Neutrophil (primary cell): ENCODE data around the gene SAMD1.

Experiments used
- H3K27ac ChIP-seq: fragments of 200-600 bp; sonication (generic); 2 replicates; pipeline ENCODE4 v1.5.1; 2016; ENCODE audit warnings: mild to moderate bottlenecking, moderate library complexity
- H3K27me3 ChIP-seq: fragments of 200-600 bp; sonication (generic); 2 replicates; pipeline ENCODE4 v1.6.0; 2016; ENCODE audit warnings: mild to moderate bottlenecking
- H3K36me3 ChIP-seq: fragments of 200-600 bp; sonication (generic); 2 replicates; pipeline ENCODE4 v1.5.1; 2017
- H3K4me1 ChIP-seq, 2 experiments: fragments of 200-600 bp in 1 of 2; sonication (generic) in 1 of 2; 1 replicate in 1 of 2; 2 replicates in 1 of 2; pipeline versions ENCODE4 v1.5.1 to v1.6.1; 2013 to 2016; ENCODE audit warnings: low read depth in 1 of 2, low read length in 1 of 2, mild to moderate bottlenecking in 1 of 2, moderate library complexity in 1 of 2; ENCODE audit not compliant: control insufficient read depth in 1 of 2, insufficient read depth in 1 of 2
- H3K4me3 ChIP-seq, 2 experiments: fragments of 200-600 bp in 1 of 2; sonication (generic) in 1 of 2; 1 replicate in 1 of 2; 2 replicates in 1 of 2; pipeline ENCODE4 v1.5.1; 2013 to 2016; ENCODE audit warnings: low read depth in 1 of 2, low read length in 1 of 2, mild to moderate bottlenecking in 1 of 2, moderate library complexity in 1 of 2
- H3K9me3 ChIP-seq: fragments of 200-600 bp; sonication (generic); 2 replicates; pipeline ENCODE4 v1.5.1; 2016
- TF ChIP-seq, protein P1 (sequence below): fragments of 200-600 bp; sonication (generic); IDR thresholded peaks from 2 replicates; pipeline ENCODE4 v1.5.1; 2016; ENCODE audit warnings: antibody characterized with exemption

The SAMD1 gene

DNA sequence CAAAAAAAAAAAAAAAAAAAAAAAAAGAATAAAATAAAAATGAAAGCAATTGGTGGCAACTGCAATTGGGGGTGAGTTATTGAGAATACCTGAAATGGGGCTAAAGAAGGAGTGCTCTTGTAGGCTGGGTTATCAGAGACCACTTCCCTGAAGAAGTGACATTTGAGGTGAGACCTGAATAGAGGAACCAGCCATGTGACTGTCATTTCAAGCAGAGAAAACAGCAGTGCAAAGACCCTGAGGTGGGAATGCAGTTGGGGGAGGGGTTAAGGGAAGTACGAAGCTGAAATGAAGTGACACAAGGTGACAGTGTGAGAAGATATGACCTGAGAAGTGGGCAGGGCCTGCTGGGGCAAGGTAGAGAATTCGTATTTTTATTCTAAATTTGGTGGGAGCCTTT, 24.4 kb downstream of the SAMD1 start:
- Histone ChIP-seq H3K27me3 (peaks cover 27% of the 10 kb centered on the region), H3K36me3 (no peaks in the 10 kb centered on the region), H3K9me3 (no peaks in the 10 kb centered on the region), H3K27ac (no peak overlapping the region), H3K4me1 (no peaks in the 10 kb centered on the region), H3K4me3 (no peak overlapping the region)
- TF ChIP-seq, protein P1, sequence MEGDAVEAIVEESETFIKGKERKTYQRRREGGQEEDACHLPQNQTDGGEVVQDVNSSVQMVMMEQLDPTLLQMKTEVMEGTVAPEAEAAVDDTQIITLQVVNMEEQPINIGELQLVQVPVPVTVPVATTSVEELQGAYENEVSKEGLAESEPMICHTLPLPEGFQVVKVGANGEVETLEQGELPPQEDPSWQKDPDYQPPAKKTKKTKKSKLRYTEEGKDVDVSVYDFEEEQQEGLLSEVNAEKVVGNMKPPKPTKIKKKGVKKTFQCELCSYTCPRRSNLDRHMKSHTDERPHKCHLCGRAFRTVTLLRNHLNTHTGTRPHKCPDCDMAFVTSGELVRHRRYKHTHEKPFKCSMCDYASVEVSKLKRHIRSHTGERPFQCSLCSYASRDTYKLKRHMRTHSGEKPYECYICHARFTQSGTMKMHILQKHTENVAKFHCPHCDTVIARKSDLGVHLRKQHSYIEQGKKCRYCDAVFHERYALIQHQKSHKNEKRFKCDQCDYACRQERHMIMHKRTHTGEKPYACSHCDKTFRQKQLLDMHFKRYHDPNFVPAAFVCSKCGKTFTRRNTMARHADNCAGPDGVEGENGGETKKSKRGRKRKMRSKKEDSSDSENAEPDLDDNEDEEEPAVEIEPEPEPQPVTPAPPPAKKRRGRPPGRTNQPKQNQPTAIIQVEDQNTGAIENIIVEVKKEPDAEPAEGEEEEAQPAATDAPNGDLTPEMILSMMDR = no peak

DNA sequence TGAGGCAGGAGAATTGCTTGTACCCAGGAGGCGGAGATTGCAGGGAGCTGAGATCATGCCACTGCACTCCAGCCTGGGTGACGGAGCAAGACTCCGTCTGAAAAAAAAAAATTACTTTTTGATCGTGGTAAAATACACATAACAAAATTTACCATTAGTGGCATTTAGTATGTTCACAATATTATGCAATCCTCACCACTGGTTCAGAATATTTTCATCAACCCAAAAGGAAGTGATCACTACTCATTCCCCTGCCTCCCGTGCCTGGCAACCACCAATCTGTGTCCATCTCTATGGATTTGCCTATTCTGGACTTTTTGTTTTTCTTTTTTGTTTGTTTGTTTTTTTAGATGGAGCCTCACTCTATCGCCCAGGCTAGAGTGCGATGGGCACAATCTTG, 27.4 kb downstream of the SAMD1 start:
- peaks cover 0 to 4% of the 10 kb centered on the region in 2 experiments for H3K4me1 ChIP-seq
- TF ChIP-seq, protein P1 = no peak
- H3K36me3 ChIP-seq = no peaks in the 10 kb centered on the region
- no peak overlapping the region for H3K4me3 ChIP-seq
- no peak overlapping the region for H3K27ac ChIP-seq
- H3K27me3 ChIP-seq = peaks cover 52% of the 10 kb centered on the region
- H3K9me3 ChIP-seq = no peaks in the 10 kb centered on the region

- H3K27me3 ChIP-seq = peaks cover 58% of the 10 kb centered on the region
- H3K27ac ChIP-seq = no peak overlapping the region
- no peaks in the 10 kb centered on the region for H3K9me3 ChIP-seq
- no peak overlapping the region for H3K4me3 ChIP-seq
- peaks cover 0 to 4% of the 10 kb centered on the region in 2 experiments for H3K4me1 ChIP-seq
- no peaks in the 10 kb centered on the region for H3K36me3 ChIP-seq
- TF ChIP-seq, protein P1 = no peak
These were observed 28.0 kb downstream of the SAMD1 start for GRCh38 chr19:14062558-14062855.

GRCh38 chr19:14061751-14062557, 28.6 kb downstream of the SAMD1 start, which contains the start of gene PALM3:
Gene PALM3 (minus strand): TSS chr19:14062076. CDS start chr19:14061980, 96 bp downstream.
- H3K4me3 ChIP-seq = no peak within 1 kb of the TSS
- H3K36me3 ChIP-seq = no peaks in the 10 kb centered on the region
- no peaks in the 10 kb centered on the region for H3K9me3 ChIP-seq
- H3K4me1 ChIP-seq = peaks cover 0 to 7% of the 10 kb centered on the region in 2 experiments
- TF ChIP-seq, protein P1 = no peak
- H3K27ac ChIP-seq = no peak within 1 kb of the TSS
- H3K27me3 ChIP-seq = peaks cover 64% of the 10 kb centered on the region

- H3K9me3 ChIP-seq = no peaks in the 10 kb centered on the region
- peaks cover 66% of the 10 kb centered on the region for H3K27me3 ChIP-seq
- TF ChIP-seq, protein P1 = no peak
- H3K4me1 ChIP-seq = peaks cover 0 to 7% of the 10 kb centered on the region in 2 experiments
- no peak overlapping the region for H3K27ac ChIP-seq
- no peaks in the 10 kb centered on the region for H3K36me3 ChIP-seq
- no peak overlapping the region for H3K4me3 ChIP-seq
These were observed 29.3 kb downstream of the SAMD1 start for GRCh38 chr19:14061081-14061749.
